HL-60 (cell line): ENCODE measurements around the gene CEP95.

Source experiments
- DNase-seq, 2 experiments: peaks; one replicate each; pipeline ENCODE4 v3.0.0-alpha.2; 2010 to 2020; ENCODE audit warnings: low read depth in 1 of 2, low spot score in 1 of 2
- H3K27ac ChIP-seq: fragments of 250-450 bp; sonication (Bioruptor Pico); replicated peaks from 2 replicates; pipeline ENCODE4 v1.5.1; 2020; ENCODE audit warnings: mild to moderate bottlenecking, moderate library complexity
- H3K27me3 ChIP-seq: fragments of 250-450 bp; sonication (Bioruptor Pico); 2 replicates; pipeline ENCODE4 v1.5.1; 2021; ENCODE audit warnings: mild to moderate bottlenecking, moderate library complexity; ENCODE audit not compliant: insufficient read depth, poor library complexity, severe bottlenecking
- H3K4me3 ChIP-seq: replicated peaks from 2 replicates; pipeline ENCODE4 v1.5.1; 2011; ENCODE audit warnings: mild to moderate bottlenecking, control low read depth, low read length; ENCODE audit not compliant: insufficient read depth
- CTCF ChIP-seq: IDR thresholded peaks from one replicate; pipeline ENCODE4 v1.5.1; 2011; ENCODE audit warnings: low read length, control low read depth, inconsistent platforms; ENCODE audit not compliant: insufficient read depth
- GABPA ChIP-seq: IDR thresholded peaks from 2 replicates; pipeline ENCODE4 v1.6.1; 2012; ENCODE audit warnings: low read depth
- POLR2AphosphoS5 ChIP-seq: IDR thresholded peaks from 2 replicates; pipeline ENCODE4 v1.6.1; 2012; ENCODE audit warnings: low read depth
- REST ChIP-seq: IDR thresholded peaks from 2 replicates; pipeline ENCODE4 v1.6.1; 2012; ENCODE audit warnings: low read depth; ENCODE audit not compliant: insufficient replicate concordance
- SPI1 ChIP-seq: IDR thresholded peaks from 2 replicates; pipeline ENCODE4 v1.6.1; 2012; ENCODE audit warnings: low read depth, mild to moderate bottlenecking, borderline replicate concordance

Gene CEP95

GRCh38 chr17:64488301-64488700 lies 18.5 kb upstream of the CEP95 start:
- no peak for DNase-seq
- Histone ChIP-seq H3K27ac (no peak overlapping the region), H3K4me3 (no peak overlapping the region), H3K27me3 (no peaks in the 10 kb centered on the region)
- TF ChIP-seq GABPA (no peak), REST (no peak), SPI1 (no peak), CTCF (no peak), POLR2AphosphoS5 (no peak)

- Histone ChIP-seq H3K27ac (no peak overlapping the region), H3K4me3 (no peak overlapping the region), H3K27me3 (no peaks in the 10 kb centered on the region)
- DNase-seq, result peak; percentile 39 to 68
- TF ChIP-seq POLR2AphosphoS5 (no peak), CTCF (peak; percentile 59), GABPA (no peak)
Observed at GRCh38 chr17:64491034-64491860, 15.5 kb upstream of the CEP95 start.

GRCh38 chr17:64491994-64492393 lies 14.8 kb upstream of the CEP95 start:
- TF ChIP-seq SPI1 (no peak), CTCF (no peak), GABPA (no peak), REST (no peak), POLR2AphosphoS5 (no peak)
- H3K27me3 ChIP-seq, result no peaks in the 10 kb centered on the region
- no peak overlapping the region for H3K27ac ChIP-seq
- no peak for DNase-seq
- no peak overlapping the region for H3K4me3 ChIP-seq
